GM21825 (cell line): Measurements from ENCODE around the gene RNASEH2A.

Experiments
- ATAC-seq: cut with Tn5 transposase; IDR thresholded peaks from one replicate; pipeline ENCODE4 v1.9.1; 2021; ENCODE audit warnings: mild to moderate bottlenecking, moderate library complexity; ENCODE audit not compliant: unreplicated experiment

The RNASEH2A gene

GRCh38 chr19:12806242-12807081, at the start of gene RNASEH2A:
RNASEH2A (plus strand) TSS chr19:12806584; CDS start chr19:12806674, 90 bp downstream.
- peak; percentile 66 for ATAC-seq

DNA sequence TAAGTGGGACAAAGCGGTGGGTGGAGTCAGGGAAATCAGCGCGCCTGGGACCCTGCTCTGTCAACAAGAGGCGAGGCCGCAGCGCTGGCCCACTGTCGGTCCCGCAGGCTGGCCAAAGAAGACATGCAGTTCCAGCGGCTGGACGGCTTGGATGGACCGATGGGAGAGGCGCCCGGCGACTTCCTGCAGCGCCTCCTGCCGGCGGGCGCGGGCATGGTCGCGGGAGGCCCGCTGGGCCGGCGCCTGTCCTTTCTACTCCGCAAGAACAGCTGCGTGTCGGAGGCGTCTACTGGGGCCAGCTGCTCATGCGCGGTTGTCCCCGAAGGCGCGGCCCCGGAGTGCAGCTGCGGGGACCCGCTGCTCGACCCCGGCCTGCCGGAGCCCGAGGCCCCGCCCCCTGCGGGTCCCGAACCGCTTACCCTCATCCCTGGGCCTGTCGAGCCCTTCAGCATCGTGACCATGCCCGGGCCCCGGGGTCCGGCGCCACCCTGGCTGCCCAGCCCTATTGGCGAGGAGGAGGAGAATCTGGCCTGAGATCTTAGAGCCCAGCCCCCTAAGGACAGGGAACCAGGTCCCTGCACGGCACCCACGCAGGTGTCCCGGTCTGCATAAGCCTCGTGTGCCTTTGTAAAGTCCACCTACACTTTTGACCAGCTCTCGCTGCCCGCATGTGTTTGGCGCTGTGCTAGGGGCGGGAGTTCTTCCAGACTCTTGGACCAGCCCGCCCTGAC, 48.7 kb upstream of the RNASEH2A start:
- no peak for ATAC-seq

DNA sequence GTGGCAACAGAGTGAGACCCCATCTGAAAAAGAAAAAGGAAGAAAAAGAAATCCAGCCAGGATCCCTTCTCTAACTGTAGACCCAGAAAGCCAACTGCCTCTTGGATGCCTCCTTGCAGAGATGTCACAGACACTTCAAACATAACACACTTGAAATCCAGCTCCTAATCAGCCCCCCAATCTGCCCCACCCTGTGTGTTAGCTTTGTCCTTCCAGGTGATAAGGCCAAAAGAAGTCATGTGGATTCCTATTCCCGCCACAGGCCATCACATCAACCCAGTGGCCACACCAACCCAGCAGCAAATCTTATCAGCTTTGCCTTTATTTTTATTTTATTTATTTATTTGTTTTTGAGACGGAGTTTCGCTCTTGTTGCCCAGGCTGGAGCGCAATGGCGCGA, 46.7 kb upstream of the RNASEH2A start:
- no peak for ATAC-seq

- ATAC-seq: no peak
These were observed 43.3 kb upstream of the RNASEH2A start for GRCh38 chr19:12763100-12763499.

- ATAC-seq: no peak
These were observed 41.7 kb upstream of the RNASEH2A start for GRCh38 chr19:12764698-12765097.

- no peak for ATAC-seq
These were observed 40.3 kb upstream of the RNASEH2A start for GRCh38 chr19:12766051-12766521.

DNA sequence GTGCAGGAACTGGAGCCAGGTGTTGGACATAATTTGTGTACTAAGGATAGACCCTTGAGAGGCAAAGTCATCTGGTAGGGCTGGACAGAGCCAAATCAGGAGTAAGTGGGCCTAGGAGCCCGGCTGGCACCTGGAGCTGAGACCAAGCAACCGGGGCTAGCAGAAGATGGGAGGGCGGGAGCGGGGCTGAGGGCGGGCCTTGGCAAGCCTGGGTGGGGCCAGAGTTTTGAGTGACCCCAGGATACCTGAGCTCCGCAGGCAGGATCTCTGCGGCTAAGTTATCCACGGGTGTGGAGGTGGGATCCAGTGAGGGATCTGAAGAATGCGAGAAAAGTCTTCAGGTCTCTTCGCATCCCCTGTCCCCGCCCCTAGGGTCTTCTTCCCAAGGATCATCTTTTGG, 39.2 kb upstream of the RNASEH2A start:
- no peak for ATAC-seq

GRCh38 chr19:12767666-12768065, 38.7 kb upstream of the RNASEH2A start:
- ATAC-seq: no peak

GRCh38 chr19:12769689-12770088, 36.7 kb upstream of the RNASEH2A start:
- no peak for ATAC-seq

- ATAC-seq: no peak
These were observed 35.5 kb upstream of the RNASEH2A start for GRCh38 chr19:12770922-12771321.

DNA sequence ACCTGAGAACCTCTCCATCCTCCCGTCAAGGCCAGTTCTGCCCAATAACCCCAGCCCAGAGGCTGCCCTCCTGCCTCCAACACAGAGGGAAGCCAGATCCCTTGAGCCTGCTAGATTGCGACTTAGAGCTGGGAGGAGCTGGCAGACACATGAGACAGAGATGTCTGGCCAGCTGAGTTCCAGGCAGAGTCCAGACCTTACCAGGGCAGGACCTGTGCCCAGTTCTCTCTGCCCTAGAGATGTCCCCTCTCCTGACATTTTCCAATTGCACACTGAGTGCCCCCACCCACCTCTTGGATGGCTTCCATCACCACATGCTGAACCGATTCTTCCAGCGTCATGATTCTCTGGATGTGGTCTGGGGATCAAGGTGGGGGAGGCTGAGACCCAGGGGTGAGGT, 34.1 kb upstream of the RNASEH2A start:
- ATAC-seq: no peak

DNA sequence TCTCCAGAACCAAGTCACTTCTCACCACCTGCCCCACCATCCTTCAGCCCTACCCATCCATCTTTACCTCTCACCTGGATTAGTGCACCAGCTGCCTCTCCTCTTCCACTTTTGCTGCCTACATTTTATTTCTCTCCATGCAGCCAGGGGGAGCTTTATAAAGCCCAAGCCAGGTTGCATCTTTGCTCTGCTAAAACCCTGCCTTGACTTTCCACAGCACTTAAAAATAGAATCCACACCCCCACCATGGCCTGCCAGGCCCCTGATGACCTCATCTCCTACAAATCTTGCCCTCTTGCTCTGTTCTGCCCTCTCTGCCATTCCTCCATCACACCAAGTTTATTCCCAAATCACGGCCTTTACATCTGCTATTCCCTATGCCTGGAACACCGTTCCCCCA, 32.8 kb upstream of the RNASEH2A start:
- ATAC-seq: no peak

DNA sequence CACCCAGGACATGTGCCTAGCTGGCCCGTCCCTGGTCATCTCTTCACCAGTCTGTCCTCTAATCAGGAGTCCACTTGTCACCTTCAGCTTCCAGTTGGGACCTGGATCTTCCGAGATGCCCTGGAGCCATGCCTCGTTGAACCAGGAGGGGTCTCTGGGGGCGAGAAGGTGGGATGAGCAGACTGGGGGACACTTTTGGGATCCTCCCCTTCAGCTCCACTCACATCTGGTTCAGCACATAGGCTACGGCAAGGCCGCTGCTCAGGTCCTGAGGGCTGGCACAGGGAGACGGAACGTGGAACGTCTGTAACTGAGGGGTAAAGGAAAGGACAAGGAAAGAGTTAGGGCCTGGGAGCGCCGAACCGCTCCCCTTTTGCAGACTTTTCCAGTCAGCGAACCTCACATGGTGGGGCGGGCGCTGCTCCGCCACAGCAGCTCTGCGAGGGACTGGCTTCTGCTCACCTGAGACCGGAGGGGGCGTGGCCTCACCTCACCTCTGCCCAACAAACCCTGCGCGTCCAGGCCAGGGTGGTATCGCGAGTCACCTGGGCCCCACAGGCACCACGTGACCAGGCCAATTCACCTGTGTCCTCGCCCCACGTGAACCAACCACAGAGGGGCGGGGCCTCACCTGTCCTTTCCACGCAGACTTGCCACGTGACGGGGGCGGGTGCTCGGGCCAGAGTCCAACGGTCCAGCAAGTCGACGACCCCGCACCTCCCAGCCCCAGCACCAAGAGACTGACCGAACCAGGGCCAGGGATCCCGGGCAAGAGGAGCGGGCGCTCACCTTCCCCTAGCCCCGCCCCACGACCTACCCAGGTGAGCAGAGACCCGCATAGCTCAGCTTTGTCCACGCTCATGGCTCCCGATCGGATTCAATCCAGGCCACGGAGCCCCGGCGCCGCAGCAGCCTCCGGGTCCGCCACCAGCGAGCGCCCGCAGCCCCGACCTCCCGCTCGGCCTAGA, 31.5 kb upstream of the RNASEH2A start, which contains the start of gene HOOK2:
Gene HOOK2, minus strand, starts transcription at position 965 of the 968 bp plus-strand sequence. Its CDS starts 103 bp downstream, at position 862.
- no peak for ATAC-seq

DNA sequence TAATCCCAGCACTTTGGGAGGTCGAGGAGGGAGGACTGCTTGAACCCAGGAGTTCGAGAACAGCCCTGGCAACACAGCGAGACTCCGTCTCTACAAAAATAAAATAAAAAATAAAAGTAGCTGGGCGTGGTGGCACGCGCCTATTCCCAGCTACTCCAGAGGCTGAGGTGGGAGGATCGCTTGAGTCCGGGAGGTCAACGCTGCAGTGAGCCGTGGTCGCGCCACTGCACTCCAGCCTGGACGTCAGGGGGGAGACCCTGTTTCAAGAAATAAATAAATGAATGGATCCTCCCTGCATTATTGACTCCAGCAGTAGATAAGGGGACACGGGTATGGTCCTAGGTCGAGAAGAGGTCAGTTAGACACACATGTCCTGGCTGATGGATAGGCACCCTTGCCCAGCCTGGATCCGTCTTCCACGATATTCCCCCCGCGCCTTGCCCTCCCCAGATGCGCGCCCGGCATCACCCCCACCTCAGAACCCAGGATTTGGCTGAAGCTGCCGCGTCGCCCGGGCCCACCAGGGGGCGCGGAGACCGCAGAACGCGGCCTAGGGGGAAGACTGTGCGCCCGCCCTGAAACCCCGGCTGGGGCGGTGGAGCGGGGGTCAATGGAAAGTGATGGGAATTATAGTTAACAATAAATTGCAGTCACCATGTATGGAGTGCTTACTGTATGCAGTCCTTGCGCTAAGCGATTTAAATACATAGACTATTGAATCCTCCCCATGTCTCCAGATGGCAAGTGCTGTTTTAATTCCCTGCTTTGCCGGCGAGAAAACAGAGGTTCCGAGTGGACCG, 29.0 kb upstream of the RNASEH2A start:
- ATAC-seq: no peak

- no peak for ATAC-seq
These were observed 28.1 kb upstream of the RNASEH2A start for GRCh38 chr19:12778017-12778904.

DNA sequence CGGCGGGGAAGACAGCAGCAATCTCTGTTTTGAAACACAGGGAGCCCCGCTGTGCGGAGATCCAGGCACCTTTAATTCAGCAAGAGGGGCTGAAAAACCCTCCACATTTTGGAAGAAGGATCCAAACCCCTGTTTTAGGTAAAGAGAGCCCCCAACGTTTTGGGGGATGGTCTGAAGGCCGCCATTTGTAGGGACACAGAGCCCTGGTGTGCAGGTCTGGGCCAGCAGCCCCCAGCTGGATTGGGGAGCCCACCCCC, 27.6 kb upstream of the RNASEH2A start:
- no peak for ATAC-seq

- no peak for ATAC-seq
These were observed 27.0 kb upstream of the RNASEH2A start for GRCh38 chr19:12779162-12779993.

GRCh38 chr19:12782174-12782423, 24.3 kb upstream of the RNASEH2A start:
- no peak for ATAC-seq
